Uterus (tissue), 4 donors: Measurements from ENCODE around the gene TMEM63B. TPM values are rescaled to one million over a fixed set of nuclear protein-coding genes. Genes with fewer than 3 reads are reported as not detected.
"Not testable (repeated sequence)": the region's sequence is repeated elsewhere in the genome, so short reads cannot be mapped to it uniquely, and the experiment has no call there.

Experiments
- DNase-seq, 2 donors: peaks; one replicate each; pipeline ENCODE4 v3.0.0-alpha.2; 2019 to 2020
- H3K27ac ChIP-seq, 2 donors: fragments of 200-600 bp; sonication (generic); 1 replicate in 1 of 2; 2 replicates in 1 of 2; pipeline ENCODE4 v1.5.1; 2016 to 2018
- H3K27me3 ChIP-seq, 2 donors: fragments of 200-600 bp; sonication (generic); one replicate each; pipeline ENCODE4 v1.5.1; 2018 to 2019; ENCODE audit warnings: control low read depth in 1 of 2
- H3K36me3 ChIP-seq, 2 donors: fragments of 200-600 bp; sonication (generic); one replicate each; pipeline ENCODE4 v1.5.1; 2019; ENCODE audit warnings: control low read depth in 1 of 2
- H3K4me1 ChIP-seq, 2 donors: fragments of 200-600 bp; sonication (generic); one replicate each; pipeline ENCODE4 v1.5.1; 2018 to 2019; ENCODE audit warnings: control low read depth in 1 of 2
- H3K4me3 ChIP-seq, 2 donors: fragments of 200-600 bp; sonication (generic); 1 replicate in 1 of 2; 2 replicates in 1 of 2; pipeline ENCODE4 v1.5.1; 2018 to 2019; ENCODE audit warnings: mild to moderate bottlenecking in 1 of 2
- H3K9me3 ChIP-seq, 2 donors: fragments of 200-600 bp; sonication (generic); one replicate each; pipeline ENCODE4 v1.5.1; 2019; ENCODE audit warnings: control low read depth in 1 of 2
- POLR2A ChIP-seq, 2 donors: fragments of 450-650 bp; IDR thresholded peaks; one replicate each; pipeline ENCODE4 v1.6.1; 2016; ENCODE audit warnings: antibody characterized with exemption in 2 of 2, mild to moderate bottlenecking in 1 of 2, moderate library complexity in 1 of 2
- intact Hi-C: fragments of 100-400 bp; cut with DNase I; formaldehyde crosslinking; loops from one replicate; pipeline ENCODE4 v1.15.1; 2023; ENCODE audit warnings: low total_unique reads
- total RNA-seq, 4 donors: library from RNA; depleted of rRNA in 3 of 4; stranded (reverse); fragments of >200 nt in 3 of 4; gene quantifications; one replicate each; pipeline versions ENCODE4 v1.1.0 to v1.2.4, GENCODE V29; 2014 to 2023
- TF ChIP-seq, protein P1 (sequence below), 4 experiments: fragments of 200-600 bp in 2 of 4; fragments of 450-650 bp in 2 of 4; sonication (generic) in 2 of 4; IDR thresholded peaks; one replicate each; pipeline ENCODE4 v1.5.1; 2016 to 2019; ENCODE audit warnings: antibody characterized with exemption in 4 of 4, mild to moderate bottlenecking in 2 of 4, moderate library complexity in 1 of 4
- donor health status: DM: yes; HTN: yes; CAD: no.

Gene TMEM63B
- total RNA-seq, 4 donors from 2014 or later = 0.77 to 24.9 (median 15.4) TPM

DNA sequence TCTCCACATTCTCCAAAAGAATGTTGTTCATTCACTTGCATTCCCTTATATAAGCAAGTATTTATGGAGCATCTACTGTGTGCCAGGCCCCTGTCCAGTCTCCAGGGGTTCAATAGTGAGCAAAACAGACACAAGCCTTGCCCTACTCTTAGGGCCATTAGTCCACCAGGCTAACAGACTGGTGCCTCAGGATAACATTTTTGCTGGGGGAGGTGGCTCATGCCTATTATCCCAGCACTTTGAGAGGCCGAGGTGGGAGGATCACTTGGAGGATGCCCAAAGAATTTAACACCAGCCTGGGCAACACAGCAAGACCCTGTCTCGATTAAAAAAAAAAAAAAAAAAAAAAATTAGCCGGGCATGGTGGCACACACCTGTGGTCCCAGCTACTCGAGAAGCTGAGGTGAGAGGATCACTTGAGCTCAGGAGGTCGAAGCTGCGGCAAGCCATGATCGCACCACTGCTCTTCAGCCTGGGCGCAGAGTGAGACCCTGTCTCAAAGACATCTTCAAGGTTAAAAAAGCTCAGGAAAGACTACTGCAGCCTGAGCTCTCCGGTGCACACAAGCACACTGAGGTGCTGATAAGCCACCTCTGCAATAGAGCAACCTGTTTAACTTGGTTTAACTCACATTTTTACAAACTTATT is 51.2 kb downstream of the TMEM63B start:
- Histone ChIP-seq H3K9me3 (no peaks in the 10 kb centered on the region), H3K36me3 (no peaks in the 10 kb centered on the region), H3K4me1 (no peaks in the 10 kb centered on the region), H3K27me3 (no peaks in the 10 kb centered on the region), H3K4me3 (no peak overlapping the region), H3K27ac (peak overlapping the region in 1 of 2 donors; percentile 33)
- DNase-seq = no peak
- TF ChIP-seq, protein P1, sequence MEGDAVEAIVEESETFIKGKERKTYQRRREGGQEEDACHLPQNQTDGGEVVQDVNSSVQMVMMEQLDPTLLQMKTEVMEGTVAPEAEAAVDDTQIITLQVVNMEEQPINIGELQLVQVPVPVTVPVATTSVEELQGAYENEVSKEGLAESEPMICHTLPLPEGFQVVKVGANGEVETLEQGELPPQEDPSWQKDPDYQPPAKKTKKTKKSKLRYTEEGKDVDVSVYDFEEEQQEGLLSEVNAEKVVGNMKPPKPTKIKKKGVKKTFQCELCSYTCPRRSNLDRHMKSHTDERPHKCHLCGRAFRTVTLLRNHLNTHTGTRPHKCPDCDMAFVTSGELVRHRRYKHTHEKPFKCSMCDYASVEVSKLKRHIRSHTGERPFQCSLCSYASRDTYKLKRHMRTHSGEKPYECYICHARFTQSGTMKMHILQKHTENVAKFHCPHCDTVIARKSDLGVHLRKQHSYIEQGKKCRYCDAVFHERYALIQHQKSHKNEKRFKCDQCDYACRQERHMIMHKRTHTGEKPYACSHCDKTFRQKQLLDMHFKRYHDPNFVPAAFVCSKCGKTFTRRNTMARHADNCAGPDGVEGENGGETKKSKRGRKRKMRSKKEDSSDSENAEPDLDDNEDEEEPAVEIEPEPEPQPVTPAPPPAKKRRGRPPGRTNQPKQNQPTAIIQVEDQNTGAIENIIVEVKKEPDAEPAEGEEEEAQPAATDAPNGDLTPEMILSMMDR (IDR thresholded peaks at IDR 0.05) = no peak
- no peak for TF ChIP-seq POLR2A (IDR thresholded peaks at IDR 0.05)
- intact Hi-C loops = loop anchor here (10.0 kb wide), 1 partner anchor 56 kb away; no protein-coding TSS in a partner anchor

- TF ChIP-seq, protein P1 (IDR thresholded peaks at IDR 0.05) = no peak
- no peak for TF ChIP-seq POLR2A (IDR thresholded peaks at IDR 0.05)
- no peak for DNase-seq
- no peaks in the 10 kb centered on the region for H3K9me3 ChIP-seq
- peak overlapping the region in 1 of 2 donors; percentile 33 for H3K27ac ChIP-seq
- no peak overlapping the region for H3K4me3 ChIP-seq
- no peaks in the 10 kb centered on the region for H3K4me1 ChIP-seq
- intact Hi-C loops = loop anchor here (10.0 kb wide), 1 partner anchor 56 kb away; no protein-coding TSS in a partner anchor
- no peaks in the 10 kb centered on the region for H3K36me3 ChIP-seq
- no peaks in the 10 kb centered on the region for H3K27me3 ChIP-seq
Observed at GRCh38 chr6:44179072-44179536, 51.8 kb downstream of the TMEM63B start.

GRCh38 chr6:44179648-44180047 is 52.3 kb downstream of the TMEM63B start:
- Histone ChIP-seq H3K4me3 (no peak overlapping the region), H3K27me3 (no peaks in the 10 kb centered on the region), H3K36me3 (no peaks in the 10 kb centered on the region), H3K27ac (no peak overlapping the region), H3K9me3 (no peaks in the 10 kb centered on the region), H3K4me1 (no peaks in the 10 kb centered on the region)
- intact Hi-C loops = loop anchor here (10.0 kb wide), 1 partner anchor 55 kb away; no protein-coding TSS in a partner anchor
- DNase-seq = no peak
- TF ChIP-seq, protein P1 (IDR thresholded peaks at IDR 0.05) = no peak
- no peak for TF ChIP-seq POLR2A (IDR thresholded peaks at IDR 0.05)

GRCh38 chr6:44180406-44180805 is 53.1 kb downstream of the TMEM63B start:
- no peaks in the 10 kb centered on the region for H3K27me3 ChIP-seq
- H3K27ac ChIP-seq = no peak overlapping the region
- TF ChIP-seq, protein P1 (IDR thresholded peaks at IDR 0.05) = no peak
- no peak for TF ChIP-seq POLR2A (IDR thresholded peaks at IDR 0.05)
- no peak overlapping the region for H3K4me3 ChIP-seq
- H3K9me3 ChIP-seq = no peaks in the 10 kb centered on the region
- intact Hi-C loops = no loop called here
- no peaks in the 10 kb centered on the region for H3K36me3 ChIP-seq
- no peak for DNase-seq
- H3K4me1 ChIP-seq = no peaks in the 10 kb centered on the region

DNA sequence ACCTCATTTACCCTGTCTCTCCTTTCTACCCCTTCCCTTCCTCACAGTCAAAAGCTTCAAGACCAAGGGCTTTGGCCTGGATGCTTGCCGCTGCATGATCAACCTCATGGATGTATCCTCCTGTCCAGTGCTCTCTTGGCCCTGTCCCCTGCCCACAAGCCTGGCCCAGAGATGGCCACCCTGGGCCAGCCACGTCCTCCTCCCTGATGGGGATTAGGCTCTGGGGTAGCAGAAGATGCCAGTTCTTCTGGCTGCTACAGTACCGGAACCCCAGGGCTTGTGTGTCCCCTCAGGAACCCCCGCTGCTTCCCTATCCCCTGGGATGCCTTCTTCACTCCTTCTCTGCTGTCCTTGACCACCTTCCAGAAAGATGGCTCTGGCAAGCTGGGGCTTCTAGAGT is 53.5 kb downstream of the TMEM63B start:
- Histone ChIP-seq H3K9me3 (no peaks in the 10 kb centered on the region), H3K27ac (no peak overlapping the region), H3K36me3 (no peaks in the 10 kb centered on the region), H3K4me3 (no peak overlapping the region), H3K4me1 (no peaks in the 10 kb centered on the region), H3K27me3 (no peaks in the 10 kb centered on the region)
- intact Hi-C loops = no loop called here
- DNase-seq = no peak
- TF ChIP-seq POLR2A (IDR thresholded peaks at IDR 0.05) = no peak
- TF ChIP-seq, protein P1 (IDR thresholded peaks at IDR 0.05) = no peak

- not testable (repeated sequence) for H3K27ac ChIP-seq, H3K9me3 ChIP-seq, H3K4me1 ChIP-seq, H3K4me3 ChIP-seq, DNase-seq, H3K36me3 ChIP-seq, H3K27me3 ChIP-seq
- intact Hi-C loops = loop anchor here (2.0 kb wide), 1 partner anchor 35 kb away; no protein-coding TSS in a partner anchor
Observed at GRCh38 chr6:44181784-44182183, 54.4 kb downstream of the TMEM63B start.
